ENCODE results near the gene KIRREL3. TPM values are rescaled to one million over a fixed set of nuclear protein-coding genes. Genes with fewer than 3 reads are reported as not detected.

The KIRREL3 gene
- total RNA-seq, 1 experiment from 2014 or later: 0.44 TPM

DNA sequence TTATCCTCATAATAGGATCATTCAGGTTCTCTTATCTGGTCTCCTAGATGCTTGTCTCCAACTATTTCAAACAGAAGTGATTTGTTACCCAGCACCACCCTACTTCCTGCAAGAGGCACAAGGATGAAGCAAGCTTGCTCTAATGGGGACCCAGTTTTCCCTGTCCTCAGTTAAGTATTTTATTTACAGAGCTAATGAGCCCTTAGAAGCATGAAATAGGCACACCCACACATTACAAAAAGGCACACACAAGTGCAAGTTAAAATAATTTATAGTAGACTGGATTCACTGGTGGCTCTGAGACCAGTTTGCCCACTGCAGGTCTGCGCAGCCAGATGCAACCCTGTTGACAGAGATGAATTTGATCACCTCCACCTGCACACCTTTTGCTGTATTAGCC, 167.5 kb downstream of the KIRREL3 start:
- no peaks in the 10 kb centered on the region for H3K9me2 ChIP-seq (replicated peaks; ENCODE audit: low read length)
- no peaks in the 10 kb centered on the region for H3K36me3 ChIP-seq (ENCODE audit: low read depth, low read length)
- ATAC-seq (no peak), DNase-seq (no peak)
- H3K27me3 ChIP-seq (ENCODE audit: low read length): peaks cover 40% of the 10 kb centered on the region
- H3K9ac ChIP-seq (ENCODE audit: low read length): no peak overlapping the region
- intact Hi-C loops (cut with micrococcal nuclease): no loop called here
- no peak overlapping the region for H3K4me2 ChIP-seq (ENCODE audit: low read length)
- TF ChIP-seq, protein P1, sequence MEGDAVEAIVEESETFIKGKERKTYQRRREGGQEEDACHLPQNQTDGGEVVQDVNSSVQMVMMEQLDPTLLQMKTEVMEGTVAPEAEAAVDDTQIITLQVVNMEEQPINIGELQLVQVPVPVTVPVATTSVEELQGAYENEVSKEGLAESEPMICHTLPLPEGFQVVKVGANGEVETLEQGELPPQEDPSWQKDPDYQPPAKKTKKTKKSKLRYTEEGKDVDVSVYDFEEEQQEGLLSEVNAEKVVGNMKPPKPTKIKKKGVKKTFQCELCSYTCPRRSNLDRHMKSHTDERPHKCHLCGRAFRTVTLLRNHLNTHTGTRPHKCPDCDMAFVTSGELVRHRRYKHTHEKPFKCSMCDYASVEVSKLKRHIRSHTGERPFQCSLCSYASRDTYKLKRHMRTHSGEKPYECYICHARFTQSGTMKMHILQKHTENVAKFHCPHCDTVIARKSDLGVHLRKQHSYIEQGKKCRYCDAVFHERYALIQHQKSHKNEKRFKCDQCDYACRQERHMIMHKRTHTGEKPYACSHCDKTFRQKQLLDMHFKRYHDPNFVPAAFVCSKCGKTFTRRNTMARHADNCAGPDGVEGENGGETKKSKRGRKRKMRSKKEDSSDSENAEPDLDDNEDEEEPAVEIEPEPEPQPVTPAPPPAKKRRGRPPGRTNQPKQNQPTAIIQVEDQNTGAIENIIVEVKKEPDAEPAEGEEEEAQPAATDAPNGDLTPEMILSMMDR (conservative IDR thresholded peaks at IDR 0.05; ENCODE audit: low read depth, low read length): no peak
- TF ChIP-seq EZH2 (IDR thresholded peaks at IDR 0.05; ENCODE audit: low read length, unreplicated experiment) (no peak), EZH2phosphoT487 (IDR thresholded peaks at IDR 0.05; ENCODE audit: borderline replicate concordance, low read length) (no peak)
- H2AFZ ChIP-seq (ENCODE audit: low read length): no peak overlapping the region
- CTCF ChIA-PET: no interaction called here
- BruUV-seq (replicated peaks): no TSS peak
- no peak overlapping the region for H3K27ac ChIP-seq (ENCODE audit: low read length)
- H3F3A ChIP-seq (ENCODE audit: low read length, unreplicated experiment): no peaks in the 10 kb centered on the region
- no peaks in the 10 kb centered on the region for H3K9me3 ChIP-seq (ENCODE audit: low read length)
- POLR2A ChIA-PET (ENCODE audit: unreplicated experiment): no interaction called here
- H3K4me1 ChIP-seq (ENCODE audit: insufficient read depth, low read length): no peaks in the 10 kb centered on the region
- H3K79me2 ChIP-seq (ENCODE audit: low read length): no peaks in the 10 kb centered on the region
- no peaks in the 10 kb centered on the region for H4K20me1 ChIP-seq (ENCODE audit: low read length)
- no peak overlapping the region for H3K4me3 ChIP-seq (ENCODE audit: low read length)

DNA sequence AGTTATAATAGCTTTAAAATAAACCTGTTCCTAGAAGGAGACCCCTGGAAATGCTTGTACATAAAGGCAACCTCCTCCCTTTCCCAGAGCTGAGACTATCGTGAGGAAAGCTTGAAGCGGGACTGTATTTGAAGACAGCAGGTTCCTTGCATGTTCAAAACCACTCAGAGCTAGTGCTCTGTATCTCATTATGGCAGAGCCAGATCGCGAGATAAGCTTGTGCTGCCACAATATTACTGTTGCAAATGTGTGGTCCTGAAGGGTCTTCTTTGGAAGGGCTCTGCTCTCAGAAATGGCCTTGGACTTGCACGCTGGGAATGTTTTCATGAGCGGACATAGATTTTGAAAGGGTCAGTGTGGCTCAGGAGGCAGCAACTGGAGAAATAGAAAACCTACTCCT, 168.2 kb downstream of the KIRREL3 start:
- Histone ChIP-seq H3K4me2 (ENCODE audit: low read length) (no peak overlapping the region), H3K36me3 (ENCODE audit: low read depth, low read length) (no peaks in the 10 kb centered on the region), H3K9ac (ENCODE audit: low read length) (no peak overlapping the region), H2AFZ (ENCODE audit: low read length) (no peak overlapping the region), H3K4me3 (ENCODE audit: low read length) (no peak overlapping the region), H3K27me3 (ENCODE audit: low read length) (peaks cover 37% of the 10 kb centered on the region), H3K4me1 (ENCODE audit: insufficient read depth, low read length) (no peaks in the 10 kb centered on the region), H3K9me3 (ENCODE audit: low read length) (no peaks in the 10 kb centered on the region), H3K79me2 (ENCODE audit: low read length) (no peaks in the 10 kb centered on the region), H4K20me1 (ENCODE audit: low read length) (no peaks in the 10 kb centered on the region), H3F3A (ENCODE audit: low read length, unreplicated experiment) (no peaks in the 10 kb centered on the region), H3K9me2 (replicated peaks; ENCODE audit: low read length) (no peaks in the 10 kb centered on the region), H3K27ac (ENCODE audit: low read length) (no peak overlapping the region)
- intact Hi-C loops (cut with micrococcal nuclease): no loop called here
- ATAC-seq: no peak
- TF ChIP-seq EZH2phosphoT487 (IDR thresholded peaks at IDR 0.05; ENCODE audit: borderline replicate concordance, low read length): no peak
- TF ChIP-seq, protein P1 (conservative IDR thresholded peaks at IDR 0.05; ENCODE audit: low read depth, low read length): no peak
- no peak for TF ChIP-seq EZH2 (IDR thresholded peaks at IDR 0.05; ENCODE audit: low read length, unreplicated experiment)
- ChIA-PET POLR2A (ENCODE audit: unreplicated experiment) (no interaction called here), CTCF (no interaction called here)
- BruUV-seq (replicated peaks): no TSS peak
- DNase-seq: no peak

DNA sequence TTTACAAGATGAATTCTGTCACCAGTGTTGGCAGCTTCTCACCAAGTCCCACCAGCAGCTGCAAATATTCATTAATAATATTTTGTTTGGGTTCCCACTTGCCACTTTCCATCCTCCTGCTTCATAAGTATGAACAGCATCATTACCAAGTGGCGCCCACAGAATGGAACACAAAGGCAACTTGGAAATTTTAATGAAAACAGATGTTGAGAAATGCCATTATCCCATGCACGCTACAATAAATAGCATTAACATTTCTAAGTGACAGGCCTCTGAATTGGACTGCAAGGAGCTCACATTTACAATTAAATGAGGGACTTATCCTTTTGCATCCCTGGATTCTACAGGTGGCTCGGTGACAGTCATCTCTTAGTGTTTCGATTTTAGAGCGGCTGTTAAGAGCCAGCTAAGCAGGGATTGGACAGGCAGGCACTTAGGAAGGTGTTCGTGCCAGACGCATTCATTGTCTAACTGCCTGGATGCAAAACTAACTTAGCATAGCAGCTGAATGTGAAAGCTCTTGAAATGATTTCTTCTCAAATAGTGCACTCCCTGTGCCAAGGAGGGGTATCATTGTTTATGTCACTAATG, 170.3 kb downstream of the KIRREL3 start:
- no peak overlapping the region for H3K27ac ChIP-seq (ENCODE audit: low read length)
- H3K36me3 ChIP-seq (ENCODE audit: low read depth, low read length): no peaks in the 10 kb centered on the region
- H3K4me2 ChIP-seq (ENCODE audit: low read length): no peak overlapping the region
- DNase-seq: no peak
- ATAC-seq: no peak
- H2AFZ ChIP-seq (ENCODE audit: low read length): no peak overlapping the region
- H3K4me3 ChIP-seq (ENCODE audit: low read length): no peak overlapping the region
- H3K79me2 ChIP-seq (ENCODE audit: low read length): no peaks in the 10 kb centered on the region
- no peak for TF ChIP-seq EZH2phosphoT487 (IDR thresholded peaks at IDR 0.05; ENCODE audit: borderline replicate concordance, low read length)
- TF ChIP-seq, protein P1 (conservative IDR thresholded peaks at IDR 0.05; ENCODE audit: low read depth, low read length): no peak
- TF ChIP-seq EZH2 (IDR thresholded peaks at IDR 0.05; ENCODE audit: low read length, unreplicated experiment): no peak
- H3K4me1 ChIP-seq (ENCODE audit: insufficient read depth, low read length): no peaks in the 10 kb centered on the region
- CTCF ChIA-PET: no interaction called here
- intact Hi-C loops (cut with micrococcal nuclease): no loop called here
- H3K9me3 ChIP-seq (ENCODE audit: low read length): no peaks in the 10 kb centered on the region; the same call in 1 of the 2 replicates
- H4K20me1 ChIP-seq (ENCODE audit: low read length): no peaks in the 10 kb centered on the region
- no peak overlapping the region for H3K9ac ChIP-seq (ENCODE audit: low read length)
- H3F3A ChIP-seq (ENCODE audit: low read length, unreplicated experiment): no peaks in the 10 kb centered on the region
- H3K27me3 ChIP-seq (ENCODE audit: low read length): peaks cover 34% of the 10 kb centered on the region
- no TSS peak for BruUV-seq (replicated peaks)
- no peaks in the 10 kb centered on the region for H3K9me2 ChIP-seq (replicated peaks; ENCODE audit: low read length)
- POLR2A ChIA-PET (ENCODE audit: unreplicated experiment): no interaction called here

All from PC-3 (cell line).